HG03139 (cell line): ENCODE measurements around the gene MYLK.

Source experiments
- ATAC-seq: cut with Tn5 transposase; IDR thresholded peaks from one replicate; pipeline ENCODE4 v1.9.1; 2021; ENCODE audit not compliant: unreplicated experiment

MYLK gene

DNA sequence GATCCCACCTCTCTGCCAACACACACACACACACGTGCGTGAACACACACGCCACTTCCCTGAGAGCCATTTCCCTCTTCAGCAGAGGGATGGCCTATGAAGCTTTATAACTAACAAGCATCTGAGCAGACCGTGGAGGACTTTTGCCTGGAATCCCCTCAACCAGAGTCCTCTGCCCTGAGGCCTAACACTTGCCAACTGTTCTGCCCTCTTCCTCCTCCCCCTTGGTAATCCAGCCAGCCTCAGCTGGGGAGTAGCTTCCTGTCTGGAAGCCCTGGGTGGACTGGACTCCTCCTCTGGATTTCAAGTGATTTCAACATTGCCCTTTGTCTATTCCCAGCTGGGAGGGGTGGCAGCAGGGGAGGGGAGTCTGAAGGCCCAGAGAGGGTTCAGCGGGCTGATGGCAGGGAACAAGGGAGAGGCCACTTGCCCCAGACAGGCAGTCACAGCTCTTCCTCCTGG lies 230.9 kb downstream of the MYLK start:
- ATAC-seq: no peak

DNA sequence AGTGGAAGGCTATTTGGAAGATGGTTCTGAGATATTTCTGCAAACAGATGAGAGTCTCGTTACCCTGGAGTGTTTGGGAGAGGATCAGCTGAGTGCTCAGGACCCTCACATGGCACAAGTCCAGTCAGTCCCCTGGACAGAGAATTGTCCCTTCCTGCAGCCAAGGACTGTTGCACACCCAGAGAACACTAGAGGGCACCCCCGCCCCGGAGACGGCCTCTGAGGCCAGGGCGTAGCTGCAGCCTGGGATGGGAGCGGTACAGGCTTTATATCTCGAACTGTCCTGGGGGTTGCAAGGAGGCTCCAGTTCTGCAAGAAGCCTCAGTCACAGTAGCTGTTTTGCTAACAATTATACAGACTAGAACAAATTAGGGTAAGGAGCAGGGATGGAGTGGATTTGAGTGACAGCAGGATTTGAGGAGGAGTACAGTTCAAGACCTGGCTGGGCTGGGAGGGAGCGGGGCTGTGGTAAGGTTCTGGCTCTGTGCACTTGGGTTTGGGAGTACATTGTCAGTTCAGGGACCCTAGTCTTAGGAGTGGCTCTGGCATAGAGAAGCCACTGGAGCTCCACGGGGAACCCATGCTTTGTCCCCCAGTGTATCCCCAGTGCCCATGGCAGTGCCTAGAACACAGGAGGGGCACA lies 231.7 kb downstream of the MYLK start:
- no peak for ATAC-seq

DNA sequence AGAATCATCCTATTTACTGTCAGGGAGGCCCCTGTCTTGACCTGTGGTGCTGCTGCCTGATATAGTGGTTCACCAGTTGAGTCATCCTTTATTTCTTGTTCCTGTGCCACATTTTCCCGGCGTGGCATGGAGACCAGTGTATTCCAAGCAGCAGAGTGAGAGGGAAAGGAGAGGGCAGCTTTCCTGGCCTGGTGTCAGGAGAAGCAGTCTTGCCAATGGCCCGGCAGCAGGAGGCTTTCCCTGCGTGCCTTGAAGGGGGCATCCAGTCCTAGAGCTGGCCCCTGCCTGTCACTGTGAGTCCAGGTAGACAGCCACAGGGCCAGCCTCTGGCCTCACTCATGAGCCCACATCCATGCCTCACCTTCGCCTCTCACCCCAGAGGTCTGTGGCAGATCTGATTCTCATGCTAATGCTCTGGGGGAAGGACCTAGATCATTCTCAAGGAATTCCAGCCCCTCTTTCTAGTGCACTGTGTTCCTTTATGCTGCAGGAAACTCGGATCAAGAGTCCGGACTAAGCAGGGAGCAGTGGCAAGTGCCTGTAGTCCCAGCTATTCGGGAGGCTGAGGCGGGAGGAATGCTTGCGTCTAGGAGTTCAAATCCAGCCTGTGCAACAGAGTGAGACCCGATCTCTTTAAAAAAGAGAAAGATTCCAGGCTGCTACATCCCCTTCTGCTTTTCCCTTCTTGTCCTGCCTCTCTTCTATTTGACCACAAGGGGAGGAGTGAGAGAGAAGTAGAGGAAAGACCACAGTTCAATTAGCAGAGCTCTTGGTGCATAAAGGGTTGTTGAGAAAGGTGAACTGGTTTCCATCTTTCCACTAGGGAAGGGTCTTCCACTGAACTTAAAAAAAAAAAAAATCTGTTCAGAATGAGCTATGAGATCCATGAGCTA lies 232.4 kb downstream of the MYLK start:
- no peak for ATAC-seq

DNA sequence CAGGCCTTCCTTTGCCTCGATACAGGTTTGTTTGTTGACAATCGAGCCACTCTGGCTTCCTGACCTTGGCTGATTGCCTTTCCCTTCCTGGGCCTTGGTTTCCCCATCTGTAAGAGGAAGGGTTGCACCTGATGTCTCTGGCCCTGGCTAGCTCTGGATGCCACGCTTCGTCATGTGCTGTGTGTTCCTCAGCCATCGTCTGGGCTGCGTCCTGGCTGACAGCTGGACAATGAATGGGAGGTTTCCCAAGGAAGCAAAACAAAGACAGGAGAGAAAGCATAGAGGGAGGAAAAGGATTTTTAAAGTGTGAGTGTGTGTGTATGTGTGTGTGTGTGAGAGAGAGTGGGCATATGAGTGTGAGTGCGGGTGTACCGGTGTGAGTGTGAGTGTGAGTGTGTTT lies 234.0 kb downstream of the MYLK start:
- ATAC-seq: no peak

DNA sequence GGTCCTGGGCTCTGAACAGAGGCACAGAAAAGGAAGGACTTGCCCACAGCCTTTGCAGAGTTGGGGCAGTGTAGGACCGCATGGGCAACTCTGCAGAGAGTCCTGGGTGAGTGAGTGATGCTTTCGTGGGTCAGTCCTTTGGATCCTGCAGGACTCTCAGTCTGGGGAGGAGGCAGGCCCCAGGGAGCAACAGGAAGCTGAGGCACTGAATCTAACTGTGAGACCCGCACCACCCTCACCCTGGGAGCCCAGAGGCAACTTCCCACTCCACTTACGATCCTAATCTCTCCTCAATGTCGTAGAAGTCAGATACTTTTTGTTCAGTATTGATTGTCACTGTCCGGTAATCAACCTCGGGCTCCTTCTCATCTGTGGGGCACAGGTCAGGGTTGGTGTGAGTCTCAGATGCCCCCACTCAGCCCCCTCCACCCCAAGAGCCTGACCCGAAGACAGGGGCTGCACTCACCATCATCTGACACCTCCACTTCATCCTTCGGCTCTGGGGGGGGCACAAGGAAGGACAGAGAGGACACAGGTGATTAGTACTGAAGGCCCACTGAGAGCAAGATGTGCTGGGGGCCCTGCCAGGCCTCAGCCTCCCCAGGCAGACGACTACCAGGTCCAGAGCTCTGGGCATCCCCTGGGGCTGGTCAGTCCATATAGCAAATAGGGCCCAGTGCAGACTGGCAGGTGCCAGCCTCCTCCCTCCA lies 235.3 kb downstream of the MYLK start:
- no peak for ATAC-seq

DNA sequence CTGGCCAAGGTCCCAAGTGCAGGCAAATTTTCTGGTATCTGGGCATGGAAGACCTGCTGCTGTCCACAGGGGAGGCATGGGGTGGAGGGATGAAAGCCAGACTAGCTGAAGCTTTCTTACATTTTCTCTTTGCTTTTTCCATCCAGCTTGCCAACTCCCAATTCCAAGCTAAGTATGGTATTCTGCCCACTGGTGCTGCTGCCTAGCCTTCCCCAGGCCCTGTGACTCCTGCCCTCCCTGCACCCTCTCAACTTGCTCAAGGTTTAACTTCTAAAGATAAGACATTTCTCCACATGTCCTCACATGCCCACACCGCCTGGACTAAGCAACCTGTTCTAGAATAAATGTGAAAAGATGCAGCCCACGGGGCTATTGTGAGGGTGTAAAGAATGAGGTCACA lies 239.8 kb downstream of the MYLK start:
- ATAC-seq: no peak

DNA sequence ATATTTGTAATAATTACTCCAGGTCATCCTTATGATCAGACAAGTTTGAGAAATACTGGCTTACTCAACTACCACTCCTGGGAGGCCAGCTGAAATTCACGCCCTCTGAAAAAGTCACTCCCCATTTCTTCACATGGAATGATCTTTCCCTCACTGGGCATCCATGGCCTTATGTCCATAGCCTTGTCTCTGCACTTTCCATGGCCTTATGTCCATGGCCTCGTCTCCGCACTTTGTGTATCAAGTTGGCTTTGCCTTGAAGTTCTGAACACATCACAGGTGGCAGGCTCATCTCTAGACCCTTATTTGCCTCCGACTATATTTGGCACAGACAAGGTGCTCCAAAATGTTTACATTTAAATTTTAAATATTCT lies 241.2 kb downstream of the MYLK start:
- no peak for ATAC-seq

DNA sequence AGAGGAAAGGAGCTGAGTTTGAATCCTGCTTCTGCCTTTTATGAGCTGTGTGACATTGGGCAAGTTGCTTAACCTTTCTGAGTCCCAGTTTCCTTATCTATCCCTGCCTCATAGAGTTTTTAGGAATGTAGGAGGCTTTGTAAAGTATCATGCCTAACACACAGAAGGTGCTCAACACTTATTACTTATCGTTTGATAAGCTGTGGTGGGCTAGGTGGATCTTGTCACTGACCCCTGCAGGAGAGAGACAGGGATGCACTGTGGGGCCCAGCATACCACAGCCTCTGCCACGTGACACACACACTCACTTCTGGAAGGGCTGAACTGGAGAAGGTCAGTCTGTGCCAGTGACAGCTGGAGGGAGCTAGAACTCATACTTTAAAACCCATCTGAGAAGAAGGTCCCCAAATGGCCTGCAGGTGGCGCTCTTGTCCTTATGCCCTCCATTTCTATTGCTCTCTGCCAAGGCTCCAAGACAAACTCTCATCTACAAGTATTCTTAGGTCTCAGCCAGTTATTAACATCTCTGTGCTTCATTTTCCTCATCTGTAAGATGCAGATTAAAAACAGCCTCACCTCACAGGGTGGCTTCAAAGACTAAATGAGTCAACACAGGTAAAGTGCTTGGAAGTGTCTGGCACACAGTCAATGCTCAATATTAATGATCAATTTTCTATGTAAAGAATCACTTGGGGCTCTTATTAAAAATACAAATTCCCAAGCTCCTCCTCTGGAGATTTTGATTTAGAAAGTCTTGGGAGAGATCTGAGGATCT lies 241.8 kb downstream of the MYLK start:
- ATAC-seq: peak; percentile 57

DNA sequence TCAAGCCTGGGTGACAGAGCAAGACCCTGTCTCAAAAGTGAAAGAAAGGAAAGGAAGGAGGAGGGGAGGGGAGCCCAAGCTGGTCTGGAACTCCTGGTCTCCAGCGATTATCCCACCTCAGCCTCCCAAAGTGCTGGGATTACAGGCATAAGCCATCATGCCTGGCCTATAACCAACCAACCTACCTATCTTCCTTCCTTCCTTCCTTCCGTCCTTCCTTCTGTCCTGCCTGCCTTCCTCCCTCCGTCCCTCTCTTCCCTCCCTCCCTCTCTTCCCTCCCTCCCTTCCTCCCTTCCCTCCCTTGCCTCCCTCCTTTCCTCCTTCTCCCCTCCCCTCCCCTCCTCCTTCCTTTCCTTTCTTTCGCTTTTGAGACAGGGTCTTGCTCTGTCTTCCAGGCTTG lies 242.6 kb downstream of the MYLK start:
- no peak for ATAC-seq

DNA sequence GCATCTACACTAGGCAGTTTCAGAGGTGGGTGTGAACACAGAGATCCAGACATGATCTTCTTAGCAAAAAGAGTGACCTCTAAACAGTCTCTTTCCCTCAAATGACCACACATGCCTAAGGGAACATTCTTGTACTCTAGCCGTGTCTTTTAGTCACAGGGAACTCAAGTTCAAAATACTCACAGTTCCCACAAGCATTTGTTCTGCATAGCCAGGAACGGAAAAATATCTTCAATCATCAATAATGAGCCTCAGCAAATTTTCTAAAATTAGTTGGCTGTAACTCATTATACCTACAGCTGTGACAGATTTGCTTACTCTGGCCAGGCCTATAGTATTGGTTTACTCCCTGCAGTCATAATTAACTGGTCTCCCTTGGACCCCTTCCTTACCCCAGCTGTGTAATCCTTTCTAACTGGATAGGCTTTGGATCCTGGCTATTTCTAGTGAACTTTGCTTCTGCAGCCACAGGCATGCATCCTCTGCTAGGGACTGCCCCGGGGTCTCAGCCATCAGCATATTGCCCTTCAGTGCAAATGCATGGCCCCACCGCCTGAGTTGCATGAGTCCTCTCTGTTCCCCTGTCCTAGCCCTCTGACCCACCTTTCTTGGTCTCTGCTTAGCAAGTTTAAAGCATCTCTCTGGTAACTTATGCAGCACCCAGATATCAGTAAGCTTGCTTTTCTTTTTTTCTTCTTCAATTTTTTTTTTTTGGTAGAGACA lies 243.2 kb downstream of the MYLK start:
- no peak for ATAC-seq

DNA sequence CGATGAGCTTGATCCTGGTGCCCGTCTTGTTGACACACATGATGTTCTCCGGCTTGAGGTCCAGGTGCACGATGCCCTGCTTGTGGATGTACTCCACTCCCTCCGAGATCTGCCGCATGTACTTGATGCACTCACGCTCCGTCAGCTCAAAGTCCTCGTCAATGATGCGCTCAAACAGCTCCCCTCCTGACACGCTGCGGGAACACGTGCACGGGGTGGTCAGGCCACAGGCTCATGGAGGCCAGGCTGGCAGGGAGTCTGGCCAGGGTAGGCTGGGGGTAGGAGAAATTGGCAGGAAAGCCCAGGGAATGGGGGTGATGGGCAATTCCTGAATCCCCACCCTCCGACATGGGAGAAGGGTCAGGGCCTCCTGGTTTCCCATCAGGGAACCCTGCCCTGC lies 243.8 kb downstream of the MYLK start:
- no peak for ATAC-seq

DNA sequence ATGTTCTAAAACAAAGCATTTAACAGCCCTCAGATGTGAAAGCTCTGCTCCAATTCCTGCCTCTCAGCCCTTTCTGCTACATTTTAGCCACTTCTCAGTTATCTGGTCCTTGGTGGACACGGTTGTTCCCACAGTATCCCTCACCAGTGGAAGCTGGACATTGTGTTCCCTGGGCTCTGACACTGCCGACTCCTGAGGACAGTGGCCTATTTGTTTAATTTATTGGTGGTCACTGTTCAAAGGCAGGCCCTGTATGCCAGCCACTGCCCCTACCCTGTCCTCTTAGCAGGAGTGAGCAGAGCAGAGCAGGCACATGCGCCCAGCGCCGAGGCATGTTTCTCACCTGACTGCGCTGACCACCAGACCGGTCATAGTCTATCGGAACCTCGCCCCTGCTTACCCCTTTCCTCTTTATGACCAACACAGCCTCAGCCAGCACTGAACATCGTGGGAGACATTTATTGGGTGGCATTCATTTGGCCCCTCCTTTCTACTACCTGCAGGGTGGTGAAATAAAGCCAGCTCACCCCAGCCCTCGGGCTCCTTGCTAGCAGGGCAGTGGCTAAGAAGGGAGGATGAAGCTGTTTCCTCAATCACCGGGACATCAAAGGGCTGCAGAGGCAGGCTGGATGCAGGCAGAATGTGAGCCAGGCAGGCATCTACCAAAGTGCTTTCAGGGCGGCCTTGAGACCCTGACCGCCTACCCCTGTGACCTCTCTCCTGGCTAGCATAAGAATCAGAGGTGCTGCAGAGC lies 245.0 kb downstream of the MYLK start:
- no peak for ATAC-seq

DNA sequence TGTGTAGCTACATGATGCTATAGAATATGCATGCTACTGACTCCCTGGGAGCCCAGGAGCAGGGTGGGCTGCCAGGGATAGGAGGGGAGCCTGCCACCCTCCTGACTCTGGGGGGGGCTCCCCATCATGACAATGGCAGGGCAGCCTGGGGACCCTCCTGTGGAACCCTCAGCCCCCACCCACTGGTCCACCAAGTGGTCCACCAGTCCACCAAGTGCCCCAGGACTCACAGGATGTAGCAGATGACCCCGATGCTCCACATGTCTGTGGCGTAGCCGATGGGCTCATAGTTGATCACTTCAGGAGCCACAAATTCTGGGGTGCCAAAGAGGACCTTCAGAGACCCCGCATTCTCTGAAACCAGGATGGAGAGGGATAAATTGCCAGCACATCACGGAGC lies 246.3 kb downstream of the MYLK start:
- ATAC-seq: no peak

DNA sequence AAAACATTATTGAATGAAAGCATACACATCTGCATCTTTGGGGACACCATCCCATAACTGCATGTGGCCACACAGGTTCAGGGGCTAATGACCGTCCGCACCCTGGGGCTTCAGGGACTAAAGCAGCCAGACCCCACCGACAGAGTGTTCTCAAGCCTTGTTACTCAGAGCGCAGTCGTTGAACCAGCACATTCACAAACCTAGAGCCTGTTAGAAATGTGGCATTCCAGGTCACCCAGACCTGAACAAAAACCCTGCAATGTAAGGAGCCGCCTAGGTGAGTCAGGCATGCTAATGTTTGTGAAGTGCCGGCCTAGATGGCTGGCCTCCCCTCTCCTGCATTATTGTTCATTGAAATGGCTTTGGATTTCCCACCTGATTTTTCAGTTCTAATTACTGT lies 247.0 kb downstream of the MYLK start:
- ATAC-seq: no peak

DNA sequence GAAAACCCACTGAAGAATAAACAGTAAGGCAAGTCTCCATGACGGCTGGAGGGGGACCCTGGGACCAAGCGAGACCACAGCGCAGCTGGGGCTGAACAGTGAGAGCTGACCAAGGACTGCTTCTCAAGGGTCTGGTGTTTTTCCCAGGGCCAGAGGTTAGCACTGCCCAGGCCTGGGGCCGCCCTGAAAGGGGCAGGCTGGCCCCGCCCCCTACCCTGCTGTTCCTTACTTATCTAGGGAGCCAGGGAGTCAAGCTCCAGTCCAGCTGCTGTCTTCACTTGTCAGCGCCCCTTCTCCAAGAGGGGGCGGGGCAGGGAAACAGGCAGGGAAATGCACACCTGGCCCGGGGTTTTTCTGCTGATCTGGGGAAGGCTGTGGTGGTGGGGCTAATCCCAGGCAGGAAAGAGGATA lies 247.7 kb downstream of the MYLK start:
- no peak for ATAC-seq

DNA sequence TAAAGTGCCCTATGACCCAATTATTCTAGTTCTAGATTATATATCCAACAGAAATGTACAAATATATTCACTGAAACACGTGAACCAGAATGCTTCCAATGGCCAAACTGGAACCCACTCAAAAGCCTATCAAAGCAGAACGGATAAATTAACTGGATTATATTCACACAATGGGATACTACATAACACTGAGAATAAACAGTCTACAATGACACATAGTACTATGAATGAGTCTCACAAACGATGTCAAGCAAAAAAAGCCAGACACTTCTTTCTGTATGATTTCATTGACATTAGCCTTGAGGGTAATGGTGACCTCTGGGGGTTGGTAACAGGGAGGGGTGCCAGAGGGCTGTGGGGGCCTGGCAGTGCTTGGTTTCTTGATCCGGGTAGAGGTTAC lies 248.4 kb downstream of the MYLK start:
- no peak for ATAC-seq

DNA sequence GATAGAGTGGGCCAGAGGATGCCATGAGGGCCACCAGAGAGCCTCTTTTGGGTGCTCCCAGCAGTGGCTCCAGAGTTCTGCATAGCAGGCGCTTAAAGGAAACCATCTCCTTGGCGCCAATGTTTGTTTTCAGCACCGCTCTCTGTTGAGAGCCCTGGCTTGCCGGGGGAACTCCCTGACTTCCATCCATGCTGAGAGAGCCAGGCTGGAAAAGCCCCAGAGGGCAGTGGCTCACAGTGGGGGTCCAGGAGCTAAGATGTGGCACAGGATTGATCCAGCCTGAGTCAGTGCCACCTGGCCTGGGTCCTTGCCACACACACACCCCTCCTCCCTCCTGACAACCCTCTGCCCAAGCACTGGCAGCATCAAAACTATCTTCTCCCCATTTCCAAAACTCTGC lies 248.9 kb downstream of the MYLK start:
- ATAC-seq: no peak

DNA sequence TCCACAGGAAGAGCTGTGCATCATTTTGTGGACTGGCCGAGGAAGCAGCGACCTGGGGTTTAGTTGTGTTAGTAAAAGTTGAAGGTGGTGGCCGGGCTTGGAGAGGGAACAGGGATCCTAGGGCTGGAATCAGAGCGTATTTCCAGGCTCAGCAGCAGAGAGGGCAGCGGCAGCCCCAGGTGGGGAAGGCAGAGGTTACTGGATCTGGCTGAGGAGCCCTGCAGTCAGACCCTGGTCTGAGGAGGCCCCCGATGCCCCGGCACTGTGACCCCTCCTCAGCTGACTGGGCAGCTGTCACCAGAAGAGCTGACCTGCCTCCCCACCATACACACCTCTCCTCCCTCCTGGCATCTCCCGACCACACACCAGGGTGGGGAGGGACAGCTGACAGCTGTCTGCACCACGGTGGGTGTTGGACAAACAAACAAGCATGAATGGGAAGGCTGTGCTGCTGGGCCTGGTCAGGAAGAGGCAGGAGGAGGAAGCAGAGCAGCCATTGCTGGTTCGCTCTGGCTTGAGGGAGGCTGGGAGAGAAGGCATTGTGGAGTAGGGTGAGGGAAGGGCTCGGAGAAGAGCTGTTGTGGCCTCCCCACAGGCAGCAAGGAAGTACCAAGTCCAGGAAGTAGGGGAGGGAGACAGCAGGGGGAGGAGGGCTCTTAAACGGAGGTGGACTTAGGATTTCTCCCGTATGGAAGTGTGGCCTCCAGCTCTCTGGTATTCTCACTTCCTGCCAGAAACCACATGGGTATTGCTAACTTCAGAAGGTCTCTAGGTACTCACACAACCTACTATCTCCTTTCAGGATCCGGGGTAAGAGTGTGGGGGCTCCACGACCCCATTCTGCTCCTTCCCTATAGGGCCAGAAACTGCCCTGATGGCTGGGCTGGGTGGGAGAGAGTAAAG lies 249.7 kb downstream of the MYLK start:
- no peak for ATAC-seq

DNA sequence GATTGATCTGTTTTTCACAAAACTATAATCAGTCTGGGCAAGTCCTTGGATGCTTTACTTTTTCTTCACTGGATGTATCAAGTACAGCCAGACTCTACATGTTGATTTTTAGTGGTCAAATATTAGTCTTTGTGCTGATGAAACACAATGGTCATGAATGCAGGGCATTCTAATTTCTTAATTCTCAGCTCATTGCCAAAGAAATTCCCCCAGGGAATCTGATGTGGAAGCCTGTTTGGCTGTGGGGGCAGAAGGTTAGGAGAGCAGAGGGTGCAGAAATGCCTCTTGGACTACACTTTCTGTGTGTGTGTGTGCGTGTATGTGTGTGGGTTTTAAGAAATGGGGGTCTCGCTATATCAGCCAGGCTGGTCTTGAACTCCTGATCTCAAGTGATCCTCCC lies 250.6 kb downstream of the MYLK start:
- no peak for ATAC-seq
